Measurements from ENCODE around the gene SLC22A15. TPM values are rescaled to one million over a fixed set of nuclear protein-coding genes. Genes with fewer than 3 reads are reported as not detected.

SLC22A15 gene
- total RNA-seq, 2 experiments from 2014 or later, result 0.07 to 0.25 TPM

- intact Hi-C loops (cut with micrococcal nuclease), result no loop called here
- Mint-ChIP-seq H3K9me3 (no peaks in the 10 kb centered on the region), H3K27me3 (peaks cover 32% of the 10 kb centered on the region), H3K4me3 (no peak overlapping the region), H3K4me1 (ENCODE audit: low read depth) (peaks cover 8% of the 10 kb centered on the region), H3K27ac (no peak overlapping the region), H3K36me3 (ENCODE audit: low read depth) (peaks cover 4% of the 10 kb centered on the region)
- ChIA-PET CTCF (no interaction called here), POLR2A (no interaction called here)
- ATAC-seq, result no peak
- TF ChIP-seq, protein P1, sequence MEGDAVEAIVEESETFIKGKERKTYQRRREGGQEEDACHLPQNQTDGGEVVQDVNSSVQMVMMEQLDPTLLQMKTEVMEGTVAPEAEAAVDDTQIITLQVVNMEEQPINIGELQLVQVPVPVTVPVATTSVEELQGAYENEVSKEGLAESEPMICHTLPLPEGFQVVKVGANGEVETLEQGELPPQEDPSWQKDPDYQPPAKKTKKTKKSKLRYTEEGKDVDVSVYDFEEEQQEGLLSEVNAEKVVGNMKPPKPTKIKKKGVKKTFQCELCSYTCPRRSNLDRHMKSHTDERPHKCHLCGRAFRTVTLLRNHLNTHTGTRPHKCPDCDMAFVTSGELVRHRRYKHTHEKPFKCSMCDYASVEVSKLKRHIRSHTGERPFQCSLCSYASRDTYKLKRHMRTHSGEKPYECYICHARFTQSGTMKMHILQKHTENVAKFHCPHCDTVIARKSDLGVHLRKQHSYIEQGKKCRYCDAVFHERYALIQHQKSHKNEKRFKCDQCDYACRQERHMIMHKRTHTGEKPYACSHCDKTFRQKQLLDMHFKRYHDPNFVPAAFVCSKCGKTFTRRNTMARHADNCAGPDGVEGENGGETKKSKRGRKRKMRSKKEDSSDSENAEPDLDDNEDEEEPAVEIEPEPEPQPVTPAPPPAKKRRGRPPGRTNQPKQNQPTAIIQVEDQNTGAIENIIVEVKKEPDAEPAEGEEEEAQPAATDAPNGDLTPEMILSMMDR (IDR thresholded peaks at IDR 0.05), result no peak
- no peak for DNase-seq
These were observed 2.1 kb downstream of the SLC22A15 start for GRCh38 chr1:115978292-115978941.

- ATAC-seq, result no peak
These were observed 3.8 kb downstream of the SLC22A15 start for GRCh38 chr1:115980156-115980555.

DNA sequence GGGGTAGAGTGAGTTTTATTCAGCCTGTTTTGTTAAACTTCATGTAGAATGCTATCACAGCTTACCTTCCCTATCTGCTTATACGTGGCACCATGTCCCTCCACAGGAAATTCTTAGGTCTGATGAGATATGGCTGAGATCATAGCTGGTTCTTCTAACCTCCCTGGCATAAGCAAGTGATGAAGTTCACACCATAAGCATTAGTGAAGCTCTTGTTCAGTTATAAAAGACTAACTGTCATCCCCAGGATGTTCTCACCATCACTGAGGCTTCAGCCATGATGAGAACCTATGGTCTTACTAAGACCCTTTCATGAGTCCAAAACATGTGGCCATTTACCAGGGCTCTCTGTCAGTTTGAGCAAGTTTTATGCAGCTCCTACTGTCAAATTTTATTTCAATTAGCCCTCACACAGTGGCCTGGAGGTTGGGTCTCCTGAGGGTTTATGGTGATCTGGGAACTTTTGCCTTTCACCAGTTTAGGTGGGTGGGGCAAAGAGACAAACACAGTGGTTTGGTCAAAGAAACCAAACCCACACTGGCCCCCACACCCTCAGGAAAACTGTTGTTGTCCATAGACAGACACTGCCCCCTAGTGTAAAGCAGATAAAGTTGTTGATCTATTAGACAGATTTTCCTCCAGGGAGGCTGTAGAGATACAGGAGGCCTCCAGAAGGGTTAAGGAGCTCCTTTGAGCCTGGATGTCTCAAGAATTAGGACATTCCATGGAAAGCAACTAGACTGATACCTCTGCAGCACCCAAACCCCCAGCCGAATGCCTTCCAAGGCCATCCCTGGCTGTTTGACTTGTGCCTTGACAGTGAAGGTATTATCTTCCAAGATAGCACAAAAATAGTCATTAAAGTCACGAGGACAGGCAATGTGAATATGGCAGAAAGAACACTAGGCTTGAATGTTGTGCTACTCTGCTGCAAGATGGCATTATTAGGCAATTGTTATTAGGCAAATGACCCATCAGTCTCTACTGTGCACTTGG lies 5.0 kb downstream of the SLC22A15 start:
- ATAC-seq (peak; percentile 53), DNase-seq (peak; percentile 18)
- H3K36me3 Mint-ChIP-seq (ENCODE audit: low read depth), result no peaks in the 10 kb centered on the region
- TF ChIP-seq, protein P1 (IDR thresholded peaks at IDR 0.05), result peak; percentile 63
- CTCF ChIA-PET, result interaction anchor here (0.6 to 3.1 kb wide), 35 partner anchors 9 to 809 kb away, joined by 3 to 32 read pairs (median 3); no protein-coding TSS in a partner anchor
- H3K4me1 Mint-ChIP-seq (ENCODE audit: low read depth), result peaks cover 4% of the 10 kb centered on the region
- H3K9me3 Mint-ChIP-seq, result no peaks in the 10 kb centered on the region
- H3K27ac Mint-ChIP-seq, result no peak overlapping the region
- intact Hi-C loops (cut with micrococcal nuclease), result loop anchor here (5.0 kb wide), 1 partner anchor 174 kb away; no protein-coding TSS in a partner anchor
- H3K4me3 Mint-ChIP-seq, result no peak overlapping the region
- POLR2A ChIA-PET, result interaction anchor here (1.0 kb wide), 1 partner anchor 10 kb away, joined by 3 read pairs; no protein-coding TSS in a partner anchor
- H3K27me3 Mint-ChIP-seq, result peaks cover 21% of the 10 kb centered on the region

More at GRCh38 chr1:115980156-115980555, 3.8 kb downstream of the SLC22A15 start:
- Mint-ChIP-seq H3K36me3 (ENCODE audit: low read depth) (peaks cover 4% of the 10 kb centered on the region), H3K4me1 (ENCODE audit: low read depth) (peaks cover 8% of the 10 kb centered on the region), H3K9me3 (no peaks in the 10 kb centered on the region), H3K4me3 (no peak overlapping the region), H3K27me3 (peaks cover 30% of the 10 kb centered on the region), H3K27ac (no peak overlapping the region)
- TF ChIP-seq, protein P1 (IDR thresholded peaks at IDR 0.05), result no peak
- no peak for DNase-seq
- ChIA-PET CTCF (interaction anchor here (2.2 to 3.1 kb wide), 2 partner anchors 56 to 173 kb away, joined by 5 to 31 read pairs; no protein-coding TSS in a partner anchor), POLR2A (no interaction called here)
- intact Hi-C loops (cut with micrococcal nuclease), result loop anchor here (5.0 kb wide), 1 partner anchor 173 kb away; no protein-coding TSS in a partner anchor

DNA sequence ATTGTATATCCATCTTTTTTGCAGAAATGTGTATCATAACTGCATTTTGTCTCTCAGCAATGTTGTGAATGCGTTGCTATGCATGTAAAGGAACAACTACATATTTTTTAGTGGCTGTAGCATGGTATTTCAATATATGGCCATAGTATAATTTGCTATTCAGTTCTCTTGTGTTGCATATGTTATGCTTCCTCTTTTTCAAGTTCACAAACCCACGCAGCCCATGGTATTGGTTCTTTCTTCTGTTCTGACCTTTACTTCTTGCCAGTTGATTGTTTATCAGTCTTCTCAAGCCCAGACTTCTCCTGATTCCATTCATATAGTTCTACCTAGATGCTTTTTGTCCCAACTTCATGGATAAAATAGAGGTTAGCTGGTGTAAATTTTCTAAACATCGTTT lies 6.1 kb downstream of the SLC22A15 start:
- intact Hi-C loops (cut with micrococcal nuclease), result loop anchor here (5.0 kb wide), 1 partner anchor 175 kb away; no protein-coding TSS in a partner anchor
- ChIA-PET POLR2A (no interaction called here), CTCF (interaction anchor here (1.0 to 3.4 kb wide), 7 partner anchors 9 to 175 kb away, joined by 3 to 32 read pairs (median 12); no protein-coding TSS in a partner anchor)
- Mint-ChIP-seq H3K36me3 (ENCODE audit: low read depth) (no peaks in the 10 kb centered on the region), H3K9me3 (no peaks in the 10 kb centered on the region), H3K4me1 (ENCODE audit: low read depth) (no peaks in the 10 kb centered on the region), H3K27ac (no peak overlapping the region), H3K4me3 (no peak overlapping the region), H3K27me3 (peaks cover 15% of the 10 kb centered on the region)
- DNase-seq, result no peak
- ATAC-seq, result no peak
- TF ChIP-seq, protein P1 (IDR thresholded peaks at IDR 0.05), result no peak
